NCI-H1417 treated with DMSO at 0.1 percent for 48 hours (cell line): ENCODE results near the gene PSME4.
"Not testable (repeated sequence)": the region's sequence is repeated elsewhere in the genome, so short reads cannot be mapped to it uniquely, and the experiment has no call there.

Source experiments
- DNase-seq: peaks from one replicate; lab custom pipeline; 2025; lab: John Stamatoyannopoulos, UW

PSME4 gene

GRCh38 chr2:53886406-53887280 lies 84.2 kb downstream of the PSME4 start:
- DNase-seq = no peak

GRCh38 chr2:53884883-53885282 lies 85.9 kb downstream of the PSME4 start:
- no peak for DNase-seq

- DNase-seq = no peak
These were observed 88.8 kb downstream of the PSME4 start for GRCh38 chr2:53881986-53882385.

- no peak for DNase-seq
These were observed 89.4 kb downstream of the PSME4 start for GRCh38 chr2:53881360-53881759.

GRCh38 chr2:53880756-53881155 lies 90.0 kb downstream of the PSME4 start:
- DNase-seq = no peak

- no peak for DNase-seq
These were observed 93.2 kb downstream of the PSME4 start for GRCh38 chr2:53877556-53877955.

- DNase-seq = no peak
These were observed 93.7 kb downstream of the PSME4 start for GRCh38 chr2:53877112-53877511.

GRCh38 chr2:53874401-53874950 lies 96.3 kb downstream of the PSME4 start:
- DNase-seq = no peak

- DNase-seq = no peak
These were observed 103.0 kb downstream of the PSME4 start for GRCh38 chr2:53867773-53868172.

GRCh38 chr2:53867169-53867568 lies 103.6 kb downstream of the PSME4 start:
- no peak for DNase-seq

- DNase-seq = no peak
These were observed 104.8 kb downstream of the PSME4 start for GRCh38 chr2:53865962-53866361.

GRCh38 chr2:53865264-53865663 lies 105.5 kb downstream of the PSME4 start:
- no peak for DNase-seq

- no peak for DNase-seq
These were observed 107.1 kb downstream of the PSME4 start for GRCh38 chr2:53863538-53864227.

- DNase-seq = no peak
These were observed 109.0 kb downstream of the PSME4 start for GRCh38 chr2:53861824-53862223.

- no peak for DNase-seq
These were observed 111.3 kb downstream of the PSME4 start, which contains the start of gene GPR75 for GRCh38 chr2:53859206-53860181. GPR75 (minus strand) TSS chr2:53859967; CDS start chr2:53854756, 5,211 bp downstream.

- DNase-seq = no peak
These were observed 114.5 kb downstream of the PSME4 start for GRCh38 chr2:53856272-53856671.

GRCh38 chr2:53854678-53855077 lies 116.1 kb downstream of the PSME4 start:
- DNase-seq = no peak

- no peak for DNase-seq
These were observed 118.3 kb downstream of the PSME4 start for GRCh38 chr2:53852532-53852931.

- not testable (repeated sequence) for DNase-seq
These were observed 119.6 kb downstream of the PSME4 start for GRCh38 chr2:53851052-53851757.

- no peak for DNase-seq
These were observed 122.7 kb downstream of the PSME4 start for GRCh38 chr2:53848062-53848461.

- no peak for DNase-seq
These were observed 127.2 kb downstream of the PSME4 start for GRCh38 chr2:53843595-53843994.
